ENCODE measurements around the gene RHBDF1. TPM values are rescaled to one million over a fixed set of nuclear protein-coding genes. Genes with fewer than 3 reads are reported as not detected.

The RHBDF1 gene
- total and polyA plus RNA-seq, 9 of the 15 experiments (the other 6 are each of a cell fraction or from before 2014, with no cell fraction given) = 1.0 to 8.2 (median 4.2) TPM

- no peak for TF ChIP-seq SMAD1 (IDR thresholded peaks at IDR 0.05; ENCODE audit: low read depth, low read length, partially characterized antibody)
- 0 out of 2 replicates have a peak, but pooled peaks have one; percentile 37 for TF ChIP-seq HDAC2 (IDR thresholded peaks at IDR 0.05)
- no peak for TF ChIP-seq DDX20 (tag; IDR thresholded peaks at IDR 0.05; ENCODE audit: low read depth)
- no peak for TF ChIP-seq ZNF695 (CRISPR knock-in tag; IDR thresholded peaks at IDR 0.05)
- peak; percentile 11 for TF ChIP-seq PHF20 (IDR thresholded peaks at IDR 0.05; ENCODE audit: partially characterized antibody)
- no peak for TF ChIP-seq TAF9B (IDR thresholded peaks at IDR 0.05; ENCODE audit: partially characterized antibody)
- no peak for TF ChIP-seq ZNF518B (CRISPR knock-in tag; IDR thresholded peaks at IDR 0.05)
- TF ChIP-seq ZNF766 (CRISPR knock-in tag; conservative IDR thresholded peaks at IDR 0.05) = no peak
- no peak for TF ChIP-seq CEBPZ (IDR thresholded peaks at IDR 0.05; ENCODE audit: borderline replicate concordance, low read depth, low read length)
- TF ChIP-seq RBM39 (optimal IDR thresholded peaks at IDR 0.05; ENCODE audit: low read depth, low read length) = no peak
- TF ChIP-seq ZNF717 (CRISPR knock-in tag; IDR thresholded peaks at IDR 0.05) = no peak
- 0 out of 2 replicates have a peak, but pooled peaks have one; percentile 49 for TF ChIP-seq ZNF584 (CRISPR knock-in tag; IDR thresholded peaks at IDR 0.05; ENCODE audit: low read depth)
- TF ChIP-seq MEIS2 (IDR thresholded peaks at IDR 0.05; ENCODE audit: partially characterized antibody) = no peak
- no peak for TF ChIP-seq BCL6 (CRISPR knock-in tag; IDR thresholded peaks at IDR 0.05)
- 0 out of 2 replicates have a peak, but pooled peaks have one; percentile 8 for TF ChIP-seq RBM14 (IDR thresholded peaks at IDR 0.05; ENCODE audit: borderline replicate concordance, insufficient read depth, low read depth, low read length)
- TF ChIP-seq CREM (IDR thresholded peaks at IDR 0.05; ENCODE audit: low read depth) = no peak
- TF ChIP-seq ZNF277 (CRISPR knock-in tag; IDR thresholded peaks at IDR 0.05; ENCODE audit: borderline replicate concordance) = no peak
- no peak for TF ChIP-seq SMARCE1 (IDR thresholded peaks at IDR 0.05)
- no peak for TF ChIP-seq ZNF512 (tag; IDR thresholded peaks at IDR 0.05)
Observed at GRCh38 chr16:77273-77806, 4.9 kb upstream of the RHBDF1 start (continued).
